ENCODE data around the gene GRID1. TPM values are rescaled to one million over a fixed set of nuclear protein-coding genes. Genes with fewer than 3 reads are reported as not detected.

GRID1 gene
- total RNA-seq, 1 experiment from 2014 or later, result 0.37 TPM

- POLR2A ChIA-PET, result no interaction called here
- Mint-ChIP-seq H3K27ac (no peak overlapping the region; the same call in 1 of the 2 replicates), H3K4me3 (no peak overlapping the region), H3K4me1 (peaks cover 14% of the 10 kb centered on the region), H3K36me3 (no peaks in the 10 kb centered on the region), H3K9me3 (peaks cover 4% of the 10 kb centered on the region), H3K27me3 (ENCODE audit: low read depth) (no peaks in the 10 kb centered on the region)
- no peak for TF ChIP-seq E2F4 (CRISPR knock-in tag; IDR thresholded peaks at IDR 0.05; ENCODE audit: borderline replicate concordance, low read depth)
- TF ChIP-seq FOXK1 (CRISPR knock-in tag; IDR thresholded peaks at IDR 0.05), result no peak
- TF ChIP-seq PREB (CRISPR knock-in tag; IDR thresholded peaks at IDR 0.05; ENCODE audit: borderline replicate concordance), result no peak
- TF ChIP-seq ZSCAN18 (CRISPR knock-in tag; IDR thresholded peaks at IDR 0.05), result no peak
- TF ChIP-seq SP1 (CRISPR knock-in tag; conservative IDR thresholded peaks at IDR 0.05), result no peak
- no peak for TF ChIP-seq EMX1 (CRISPR knock-in tag; IDR thresholded peaks at IDR 0.05)
- TF ChIP-seq CBFB (CRISPR knock-in tag; IDR thresholded peaks at IDR 0.05; ENCODE audit: low read depth), result no peak
- TF ChIP-seq ATF2 (CRISPR knock-in tag; IDR thresholded peaks at IDR 0.05; ENCODE audit: borderline replicate concordance, low read depth), result no peak
- TF ChIP-seq USF1 (CRISPR knock-in tag; IDR thresholded peaks at IDR 0.05), result no peak
- TF ChIP-seq ZNF423 (CRISPR knock-in tag; IDR thresholded peaks at IDR 0.05), result no peak
- no peak for TF ChIP-seq ZBTB21 (CRISPR knock-in tag; IDR thresholded peaks at IDR 0.05; ENCODE audit: borderline replicate concordance)
- TF ChIP-seq USF2 (CRISPR knock-in tag; IDR thresholded peaks at IDR 0.05), result no peak
- TF ChIP-seq ZNF263 (CRISPR knock-in tag; IDR thresholded peaks at IDR 0.05; ENCODE audit: low read depth), result no peak
- TF ChIP-seq E2F1 (CRISPR knock-in tag; IDR thresholded peaks at IDR 0.05), result no peak
- no peak for TF ChIP-seq JAZF1 (CRISPR knock-in tag; IDR thresholded peaks at IDR 0.05)
- TF ChIP-seq RORB (CRISPR knock-in tag; IDR thresholded peaks at IDR 0.05), result no peak
- TF ChIP-seq ZNF512 (CRISPR knock-in tag; IDR thresholded peaks at IDR 0.05; ENCODE audit: borderline replicate concordance), result no peak
- TF ChIP-seq ZNF232 (CRISPR knock-in tag; IDR thresholded peaks at IDR 0.05), result no peak
- TF ChIP-seq FOXJ3 (CRISPR knock-in tag; IDR thresholded peaks at IDR 0.05; ENCODE audit: borderline replicate concordance), result no peak
- CTCF ChIA-PET, result interaction anchor here (1.0 to 1.3 kb wide), 4 partner anchors 11 to 61 kb away, joined by 3 to 7 read pairs (median 4); no protein-coding TSS in a partner anchor
- ATAC-seq (no peak; the same call in 1 of the 2 replicates), DNase-seq (ENCODE audit: low spot score) (no peak)
Observed at GRCh38 chr10:86078639-86079035, 288.0 kb downstream of the GRID1 start.

Data from WTC11 (cell line).